Measurements from ENCODE around the gene EYS. TPM values are rescaled to one million over a fixed set of nuclear protein-coding genes. Genes with fewer than 3 reads are reported as not detected.

Gene EYS
- total RNA-seq, 2 donors from 2014 or later: 0.18 to 3.5 TPM

GRCh38 chr6:64932486-64932885 lies 774.5 kb downstream of the EYS start:
- Histone ChIP-seq H3K4me1 (replicated peaks) (no peaks in the 10 kb centered on the region), H3K27me3 (replicated peaks; ENCODE audit: insufficient read depth) (no peaks in the 10 kb centered on the region), H3K9me3 (no peaks in the 10 kb centered on the region), H3K4me3 (no peak overlapping the region), H3K27ac (no peak overlapping the region), H3K36me3 (no peaks in the 10 kb centered on the region)
- DNase-seq (ENCODE audit: low spot score): no peak
- 56% methylated on average over 1 of the region's 1 CpG for WGBS
- TF ChIP-seq POLR2AphosphoS5 (IDR thresholded peaks at IDR 0.05) (no peak), CTCF (IDR thresholded peaks at IDR 0.05) (no peak), POLR2A (IDR thresholded peaks at IDR 0.05) (no peak)
- intact Hi-C loops (cut with DNase I): no loop called here

DNA sequence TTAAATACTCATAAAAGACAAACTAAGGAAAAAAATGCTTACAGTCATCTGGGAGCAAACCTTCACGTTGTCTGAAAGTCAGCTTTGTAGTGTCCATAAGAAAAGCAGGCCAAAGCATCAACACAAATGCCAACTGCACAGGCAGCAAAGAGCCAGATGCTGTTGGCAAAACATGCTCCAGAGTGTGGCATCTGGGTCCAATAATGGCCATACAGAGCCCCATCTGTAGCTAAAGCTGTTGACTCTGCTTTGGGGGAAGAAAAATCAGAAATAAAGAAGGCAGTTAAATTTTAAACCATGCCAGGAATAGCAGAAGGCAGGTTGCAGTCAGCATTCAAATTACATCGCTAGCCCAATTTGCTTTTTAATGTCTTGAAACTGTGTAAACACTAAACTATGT lies 776.3 kb downstream of the EYS start:
- H3K27ac ChIP-seq: no peak overlapping the region
- no peaks in the 10 kb centered on the region for H3K27me3 ChIP-seq (replicated peaks; ENCODE audit: insufficient read depth)
- no peak for DNase-seq (ENCODE audit: low spot score)
- no peaks in the 10 kb centered on the region for H3K9me3 ChIP-seq
- H3K36me3 ChIP-seq: no peaks in the 10 kb centered on the region
- H3K4me1 ChIP-seq (replicated peaks): no peaks in the 10 kb centered on the region
- intact Hi-C loops (cut with DNase I): no loop called here
- no peak overlapping the region for H3K4me3 ChIP-seq
- TF ChIP-seq CTCF (IDR thresholded peaks at IDR 0.05) (no peak), POLR2A (IDR thresholded peaks at IDR 0.05) (no peak), POLR2AphosphoS5 (IDR thresholded peaks at IDR 0.05) (no peak)
- WGBS: 47% methylated on average over 2 of the region's 2 CpGs

DNA sequence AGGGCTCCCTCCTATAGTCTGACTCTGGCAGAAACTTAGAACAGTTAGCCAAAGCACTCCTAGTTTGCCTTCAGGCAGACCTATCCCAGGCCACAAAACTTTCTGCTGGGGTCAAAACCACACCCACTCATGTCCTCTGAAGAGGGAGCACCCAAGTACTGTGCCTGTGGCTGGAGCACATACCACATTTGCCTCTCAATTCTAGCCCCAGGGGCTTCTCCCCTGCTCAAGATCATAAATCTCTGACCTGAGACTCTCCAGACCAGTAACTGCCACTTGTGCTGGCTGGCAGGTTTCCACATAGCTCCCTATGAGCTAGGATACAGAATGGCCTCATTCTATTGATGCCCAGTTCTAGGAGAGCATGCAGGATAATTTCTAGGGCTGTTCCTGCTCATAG lies 781.0 kb downstream of the EYS start:
- TF ChIP-seq POLR2A (IDR thresholded peaks at IDR 0.05): no peak
- TF ChIP-seq CTCF (IDR thresholded peaks at IDR 0.05): no peak
- TF ChIP-seq POLR2AphosphoS5 (IDR thresholded peaks at IDR 0.05): no peak
- intact Hi-C loops (cut with DNase I): no loop called here
- DNase-seq (ENCODE audit: low spot score): no peak

GRCh38 chr6:64920257-64920656 lies 786.8 kb downstream of the EYS start:
- Histone ChIP-seq H3K36me3 (no peaks in the 10 kb centered on the region), H3K27me3 (replicated peaks; ENCODE audit: insufficient read depth) (no peaks in the 10 kb centered on the region), H3K9me3 (no peaks in the 10 kb centered on the region), H3K4me3 (no peak overlapping the region), H3K27ac (no peak overlapping the region), H3K4me1 (replicated peaks) (no peaks in the 10 kb centered on the region)
- no peak for DNase-seq (ENCODE audit: low spot score)
- intact Hi-C loops (cut with DNase I): no loop called here
- WGBS: 100% methylated on average over 1 of the region's 1 CpG
- TF ChIP-seq POLR2AphosphoS5 (IDR thresholded peaks at IDR 0.05) (no peak), POLR2A (IDR thresholded peaks at IDR 0.05) (no peak)

More for the DNA sequence above, 781.0 kb downstream of the EYS start:
- Histone ChIP-seq H3K4me1 (replicated peaks) (no peaks in the 10 kb centered on the region), H3K4me3 (no peak overlapping the region), H3K36me3 (no peaks in the 10 kb centered on the region), H3K9me3 (no peaks in the 10 kb centered on the region), H3K27me3 (replicated peaks; ENCODE audit: insufficient read depth) (no peaks in the 10 kb centered on the region), H3K27ac (no peak overlapping the region)

GRCh38 chr6:64914124-64914523 lies 792.9 kb downstream of the EYS start:
- DNase-seq (ENCODE audit: low spot score): no peak
- Histone ChIP-seq H3K27ac (no peak overlapping the region), H3K4me3 (no peak overlapping the region), H3K36me3 (no peaks in the 10 kb centered on the region), H3K9me3 (no peaks in the 10 kb centered on the region), H3K4me1 (replicated peaks) (no peaks in the 10 kb centered on the region), H3K27me3 (replicated peaks; ENCODE audit: insufficient read depth) (no peaks in the 10 kb centered on the region)
- TF ChIP-seq POLR2A (IDR thresholded peaks at IDR 0.05) (no peak), CTCF (IDR thresholded peaks at IDR 0.05) (no peak), POLR2AphosphoS5 (IDR thresholded peaks at IDR 0.05) (no peak)
- intact Hi-C loops (cut with DNase I): no loop called here
